Heart right ventricle (tissue), 16 donors: ENCODE measurements around the gene ITGB3. TPM values are rescaled to one million over a fixed set of nuclear protein-coding genes. Genes with fewer than 3 reads are reported as not detected.
A peak's percentile ranks its signal among the peaks of the same experiment; 100 is the strongest.

Experiments used
- ATAC-seq, 8 donors: fragments of 200-7000 bp; cut with Tn5 transposase; one replicate each; pipeline ENCODE4 v1.9.1; 2020; ENCODE audit warnings: mild to moderate bottlenecking in 8 of 8, moderate library complexity in 8 of 8, moderate number of reproducible peaks in 1 of 8
- DNase-seq, 2 donors: peaks; one replicate each; pipeline ENCODE4 v3.0.0-alpha.2; 2020
- H3K27ac ChIP-seq, 10 donors: fragments of 200-600 bp; sonication (generic) in 2 of 10; one replicate each; pipeline versions ENCODE4 v1.5.0 to v1.8.0; 2020 to 2022; ENCODE audit warnings: mild to moderate bottlenecking in 3 of 10
- H3K27me3 ChIP-seq, 7 donors: fragments of 200-600 bp; one replicate each; pipeline ENCODE4 v1.8.0; 2021 to 2022; ENCODE audit warnings: mild to moderate bottlenecking in 2 of 7
- H3K36me3 ChIP-seq, 9 donors: fragments of 200-600 bp; sonication (generic) in 1 of 9; one replicate each; pipeline versions ENCODE4 v1.5.0 to v1.8.0; 2020 to 2022; ENCODE audit warnings: mild to moderate bottlenecking in 2 of 9
- H3K4me1 ChIP-seq, 9 donors: fragments of 200-600 bp; sonication (generic) in 1 of 9; one replicate each; pipeline versions ENCODE4 v1.5.0 to v1.8.0; 2020 to 2022; ENCODE audit warnings: mild to moderate bottlenecking in 4 of 9
- H3K4me3 ChIP-seq, 10 donors: fragments of 200-600 bp; sonication (generic) in 2 of 10; one replicate each; pipeline versions ENCODE4 v1.5.0 to v1.8.0; 2020 to 2022; ENCODE audit warnings: mild to moderate bottlenecking in 7 of 10, moderate library complexity in 2 of 10
- H3K9me3 ChIP-seq, 11 donors: fragments of 200-600 bp in 10 of 11; sonication (generic) in 2 of 11; one replicate each; pipeline versions ENCODE4 v1.5.0 to v1.8.0; 2013 to 2022; ENCODE audit warnings: mild to moderate bottlenecking in 2 of 11, control low read depth in 1 of 11, moderate library complexity in 1 of 11
- CTCF ChIP-seq, 9 donors: fragments of 200-600 bp; sonication (generic) in 2 of 9; IDR thresholded peaks; one replicate each; pipeline versions ENCODE4 v1.5.0 to v1.8.0; 2021 to 2022; ENCODE audit warnings: antibody characterized with exemption in 9 of 9, mild to moderate bottlenecking in 5 of 9, moderate library complexity in 1 of 9
- WGBS, 2 donors: extraction: QIAGEN DNeasy Blood & Tissue Kit; methylation state at CpG; one replicate each; pipeline ENCODE4 v1.1.7; 2013; ENCODE audit warnings: inconsistent platforms in 1 of 2; 5-methylcytosine and 5-hydroxymethylcytosine counted together
- intact Hi-C, 10 donors: fragments of 100-400 bp; cut with DNase I; formaldehyde crosslinking; loops; one replicate each; pipeline versions ENCODE4 v1.11.1 to v1.14.2; 2022
- polyA plus RNA-seq, 2 donors: library from polyadenylated mRNA; stranded (reverse); fragments of 200-250 nt; gene quantifications; one replicate each; pipeline ENCODE4 v1.2.3, GENCODE V29; 2013
- total RNA-seq, 10 donors: library from RNA; stranded (reverse); fragmentation: NEBNext Ultra II Directional in 3 of 10; extraction: Animal tissue kit (Norgen Biotek cat#: 25700) in 3 of 10; gene quantifications; one replicate each; pipeline versions ENCODE4 v1.2.1 to v1.2.4, GENCODE V29; 2021 to 2023
- donor health status: Arrhythmogenic right ventricular cardiomyopathy.
- donor health status: ischemic (EF 13 %, LVEDD 7.1; RV severe dilation, severe dysfunction).
- donor health status: healthy with polysubstance abuse.
- donor health status: DM: no; HTN: yes; CAD: no.
- donor health status: DM: no; HTN: no; CAD: no.
- donor health status: ischemic (EF 25% LVEDD 6.9; RV normal size, moderate dysfunction).
- donor health status: ischemic (EF 25% LVEDD 5.7; RV mildly dilated, moderate dysfunction).
- donor health status: healthy.
- donor health status: DM: yes; HTN: yes; CAD: no.
- donor health status: Ischemic cardiomyopathy.
- donor health status: ischemic (EF 35%, LVEDD 5.7; RV mildly dilated, moderate dysfunction).
- donor health status: nonischemic (EF 11% LVEDD 7.7; RV severe dilation, severe dysfunction).
- donor health status: DM: yes; HTN: yes; CAD: no.
- donor health status: PGD.
- donor health status: ischemic (EF 29% LVEDD 5.4; RV normal size, mild dysfunction).
- donor health status: nonischemic (EF 23%, LVEDD 6.1; RV moderate dilation, normal function).

Gene ITGB3
- total and polyA plus RNA-seq, 12 donors, result 1.9 to 18.0 (median 3.2) TPM

- peaks cover 0 to 24% (median 21%) of the 10 kb centered on the region in 9 donors for H3K4me1 ChIP-seq
- WGBS, 2 donors, result 5 to 7% methylated on average over 3 of the region's 3 CpGs
- H3K36me3 ChIP-seq, result no peaks in the 10 kb centered on the region
- TF ChIP-seq CTCF (IDR thresholded peaks at IDR 0.05), result no peak
- H3K9me3 ChIP-seq, result peaks cover 0 to 4% (median 0%) of the 10 kb centered on the region in 11 donors
- H3K27me3 ChIP-seq, result no peaks in the 10 kb centered on the region
- peak; percentile 52 to 88 for DNase-seq
- no peak overlapping the region for H3K4me3 ChIP-seq
- peak overlapping the region in 9 of 10 donors; percentile 37 to 88 (median 77) for H3K27ac ChIP-seq
- peak; percentile 68 to 91 (median 88) for ATAC-seq
- intact Hi-C loops, result loop anchor here in 4 of 10 donors (5.0 to 10.0 kb wide), 5 partner anchors 37 to 375 kb away; no protein-coding TSS in a partner anchor
These were observed 13.5 kb upstream of the ITGB3 start for GRCh38 chr17:47239967-47240651.

GRCh38 chr17:47240806-47241205 is 12.8 kb upstream of the ITGB3 start:
- Histone ChIP-seq H3K9me3 (peaks cover 0 to 4% (median 0%) of the 10 kb centered on the region in 11 donors), H3K4me1 (peaks cover 0 to 26% (median 22%) of the 10 kb centered on the region in 9 donors), H3K36me3 (no peaks in the 10 kb centered on the region), H3K27ac (peak overlapping the region in 6 of 10 donors; percentile 56 to 88 (median 76)), H3K4me3 (no peak overlapping the region), H3K27me3 (no peaks in the 10 kb centered on the region)
- TF ChIP-seq CTCF (IDR thresholded peaks at IDR 0.05), result no peak
- no peak for DNase-seq
- WGBS, 2 donors, result 67 to 77% methylated on average over 3 of the region's 3 CpGs
- intact Hi-C loops, result loop anchor here in 2 of 10 donors (5.0 kb wide), 2 partner anchors 46 to 66 kb away; no protein-coding TSS in a partner anchor
- ATAC-seq, result no peak

GRCh38 chr17:47242648-47243047 is 11.0 kb upstream of the ITGB3 start:
- intact Hi-C loops, result loop anchor here in 2 of 10 donors (5.0 kb wide), 2 partner anchors 45 to 65 kb away; no protein-coding TSS in a partner anchor
- peaks cover 0 to 32% (median 21%) of the 10 kb centered on the region in 9 donors for H3K4me1 ChIP-seq
- DNase-seq (no peak), ATAC-seq (no peak)
- H3K27me3 ChIP-seq, result no peaks in the 10 kb centered on the region
- TF ChIP-seq CTCF (IDR thresholded peaks at IDR 0.05), result no peak
- H3K27ac ChIP-seq, result no peak overlapping the region
- 93 to 98% methylated on average over 2 of the region's 2 CpGs for WGBS, 2 donors
- H3K36me3 ChIP-seq, result no peaks in the 10 kb centered on the region
- H3K4me3 ChIP-seq, result no peak overlapping the region
- H3K9me3 ChIP-seq, result no peaks in the 10 kb centered on the region

- 92 to 95% methylated on average over 9 of the region's 9 CpGs for WGBS, 2 donors
- Histone ChIP-seq H3K9me3 (no peaks in the 10 kb centered on the region), H3K4me1 (peaks cover 0 to 32% (median 20%) of the 10 kb centered on the region in 9 donors), H3K27me3 (no peaks in the 10 kb centered on the region), H3K27ac (peak overlapping the region in 2 of 10 donors; percentile 29 to 41), H3K4me3 (no peak overlapping the region), H3K36me3 (no peaks in the 10 kb centered on the region)
- intact Hi-C loops, result loop anchor here in 2 of 10 donors (5.0 kb wide), 2 partner anchors 43 to 63 kb away; no protein-coding TSS in a partner anchor
- TF ChIP-seq CTCF (IDR thresholded peaks at IDR 0.05), result no peak
- ATAC-seq, result no peak
- no peak for DNase-seq
These were observed 9.7 kb upstream of the ITGB3 start for GRCh38 chr17:47243737-47244598.
